Hepatocyte (in vitro differentiated cells): Measurements from ENCODE around the gene CPEB1.

ENCODE experiments used
- CTCF ChIP-seq: fragments of 200-600 bp; sonication (generic); IDR thresholded peaks from 2 replicates; pipeline ENCODE4 v1.5.1; 2016; ENCODE audit warnings: antibody characterized with exemption, mild to moderate bottlenecking; ENCODE audit not compliant: poor library complexity
- EZH2 ChIP-seq: fragments of 200-600 bp; sonication (generic); IDR thresholded peaks from 2 replicates; pipeline ENCODE4 v1.6.1; 2016; ENCODE audit warnings: antibody characterized with exemption, mild to moderate bottlenecking, borderline replicate concordance

GRCh38 chr15:82536409-82537350, 110.5 kb downstream of the CPEB1 start:
- no peak for TF ChIP-seq CTCF
- no peak for TF ChIP-seq EZH2
